Vagina (tissue), 2 donors: ENCODE measurements around the gene GOLT1A.

Experiments used
- POLR2A ChIP-seq, 2 donors: fragments of 450-650 bp; IDR thresholded peaks; one replicate each; pipeline ENCODE4 v1.6.1; 2017; ENCODE audit warnings: antibody characterized with exemption in 2 of 2, mild to moderate bottlenecking in 2 of 2, moderate library complexity in 2 of 2
- TF ChIP-seq, protein P1 (sequence below), 3 experiments: fragments of 450-650 bp in 2 of 3; fragments of 200-600 bp in 1 of 3; sonication (generic) in 1 of 3; IDR thresholded peaks; one replicate each; pipeline ENCODE4 v1.5.1; 2017 to 2019; ENCODE audit warnings: antibody characterized with exemption in 3 of 3, mild to moderate bottlenecking in 2 of 3, moderate library complexity in 2 of 3

DNA sequence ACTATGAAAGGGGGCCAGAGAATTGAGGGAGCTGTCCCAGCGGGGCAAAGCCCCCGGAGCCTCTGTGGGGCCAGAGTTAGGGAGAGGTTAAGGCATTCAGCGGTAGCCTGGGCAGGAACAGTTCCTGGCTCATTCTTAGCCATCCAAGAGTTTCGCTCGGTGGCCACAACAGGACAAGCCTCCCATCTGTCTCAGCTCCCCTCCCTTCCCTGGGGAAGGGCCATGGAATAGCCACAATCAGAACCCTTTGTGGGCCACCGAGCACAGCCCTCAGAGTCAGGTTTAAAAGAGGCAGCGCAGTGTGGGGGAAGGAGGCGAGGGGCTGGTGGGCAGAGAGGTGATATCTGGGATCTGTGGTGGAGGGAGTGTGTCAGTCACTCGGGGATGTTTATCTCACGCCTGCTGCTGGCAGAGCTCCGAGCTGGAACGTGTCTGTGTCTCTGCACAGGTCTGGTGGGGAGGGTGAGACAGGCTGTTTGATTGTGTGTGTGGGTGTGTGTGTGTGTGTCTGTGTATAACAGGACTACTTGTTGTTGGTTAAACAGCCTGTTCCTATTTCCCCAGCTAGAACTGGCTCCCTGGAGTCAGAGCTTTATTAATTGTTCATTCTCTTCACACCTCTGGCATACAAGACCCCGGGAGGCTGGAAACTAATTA is 49.6 kb upstream of the GOLT1A start:
- TF ChIP-seq POLR2A (IDR thresholded peaks at IDR 0.05), result no peak
- TF ChIP-seq, protein P1, sequence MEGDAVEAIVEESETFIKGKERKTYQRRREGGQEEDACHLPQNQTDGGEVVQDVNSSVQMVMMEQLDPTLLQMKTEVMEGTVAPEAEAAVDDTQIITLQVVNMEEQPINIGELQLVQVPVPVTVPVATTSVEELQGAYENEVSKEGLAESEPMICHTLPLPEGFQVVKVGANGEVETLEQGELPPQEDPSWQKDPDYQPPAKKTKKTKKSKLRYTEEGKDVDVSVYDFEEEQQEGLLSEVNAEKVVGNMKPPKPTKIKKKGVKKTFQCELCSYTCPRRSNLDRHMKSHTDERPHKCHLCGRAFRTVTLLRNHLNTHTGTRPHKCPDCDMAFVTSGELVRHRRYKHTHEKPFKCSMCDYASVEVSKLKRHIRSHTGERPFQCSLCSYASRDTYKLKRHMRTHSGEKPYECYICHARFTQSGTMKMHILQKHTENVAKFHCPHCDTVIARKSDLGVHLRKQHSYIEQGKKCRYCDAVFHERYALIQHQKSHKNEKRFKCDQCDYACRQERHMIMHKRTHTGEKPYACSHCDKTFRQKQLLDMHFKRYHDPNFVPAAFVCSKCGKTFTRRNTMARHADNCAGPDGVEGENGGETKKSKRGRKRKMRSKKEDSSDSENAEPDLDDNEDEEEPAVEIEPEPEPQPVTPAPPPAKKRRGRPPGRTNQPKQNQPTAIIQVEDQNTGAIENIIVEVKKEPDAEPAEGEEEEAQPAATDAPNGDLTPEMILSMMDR (IDR thresholded peaks at IDR 0.05), result no peak
